GM21723 (cell line): ENCODE data around the gene SEL1L3.
A peak's percentile ranks its signal among the peaks of the same experiment; 100 is the strongest.
"Not testable (repeated sequence)": the region's sequence is repeated elsewhere in the genome, so short reads cannot be mapped to it uniquely, and the experiment has no call there.

Experiments
- ATAC-seq: cut with Tn5 transposase; IDR thresholded peaks from one replicate; pipeline ENCODE4 v1.9.1; 2021; ENCODE audit warnings: mild to moderate bottlenecking, moderate library complexity; ENCODE audit not compliant: unreplicated experiment

Gene SEL1L3

DNA sequence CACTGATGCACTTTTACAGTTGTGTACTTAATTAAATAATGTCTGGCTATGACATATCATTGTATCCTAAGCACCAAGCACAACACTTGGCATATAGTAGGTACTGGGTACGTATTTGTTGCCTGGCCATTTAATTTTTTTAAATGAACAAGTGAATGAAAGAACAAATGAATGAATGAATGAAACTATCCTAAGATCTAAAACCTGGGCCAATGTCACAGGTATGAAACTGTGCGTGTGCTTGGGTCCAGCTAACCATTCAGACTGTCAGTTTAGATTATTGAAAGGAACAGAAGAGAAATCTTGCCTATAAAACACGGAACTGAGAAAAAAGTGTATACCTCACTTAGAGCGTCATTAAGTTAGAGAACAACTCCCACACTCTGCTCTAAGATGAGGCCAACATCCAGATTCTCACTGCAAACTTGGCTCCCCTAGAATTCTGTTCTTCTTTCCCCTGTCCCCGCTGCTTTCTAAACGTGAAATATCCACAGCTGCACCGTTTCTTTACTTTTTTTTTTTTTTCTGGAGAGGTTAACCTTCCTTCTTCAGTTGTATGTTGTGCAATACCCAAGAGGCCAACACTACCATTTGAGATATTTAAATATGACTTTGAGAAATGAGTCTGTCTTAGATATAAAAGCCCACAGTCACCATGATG, 17.3 kb upstream of the SEL1L3 start:
- peak; percentile 55 for ATAC-seq

DNA sequence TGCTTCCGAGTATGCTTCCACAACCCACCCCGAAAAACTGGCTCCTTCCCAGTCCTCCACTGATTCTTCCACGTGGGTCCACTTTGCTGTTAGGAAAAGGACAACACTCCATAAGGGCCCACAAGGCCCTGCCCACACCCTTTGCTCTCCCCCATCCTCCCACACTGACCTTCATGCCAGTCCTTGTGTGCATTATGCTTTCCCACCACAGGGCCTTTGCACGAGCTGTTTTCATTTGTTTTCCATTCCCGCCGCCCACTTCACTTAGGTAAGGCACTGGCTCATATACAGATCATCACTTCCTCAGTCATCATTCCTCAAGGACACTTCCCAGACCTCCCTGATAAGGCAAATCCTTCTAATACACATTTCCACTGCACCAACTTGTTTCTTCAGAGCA, 16.8 kb upstream of the SEL1L3 start:
- no peak for ATAC-seq

DNA sequence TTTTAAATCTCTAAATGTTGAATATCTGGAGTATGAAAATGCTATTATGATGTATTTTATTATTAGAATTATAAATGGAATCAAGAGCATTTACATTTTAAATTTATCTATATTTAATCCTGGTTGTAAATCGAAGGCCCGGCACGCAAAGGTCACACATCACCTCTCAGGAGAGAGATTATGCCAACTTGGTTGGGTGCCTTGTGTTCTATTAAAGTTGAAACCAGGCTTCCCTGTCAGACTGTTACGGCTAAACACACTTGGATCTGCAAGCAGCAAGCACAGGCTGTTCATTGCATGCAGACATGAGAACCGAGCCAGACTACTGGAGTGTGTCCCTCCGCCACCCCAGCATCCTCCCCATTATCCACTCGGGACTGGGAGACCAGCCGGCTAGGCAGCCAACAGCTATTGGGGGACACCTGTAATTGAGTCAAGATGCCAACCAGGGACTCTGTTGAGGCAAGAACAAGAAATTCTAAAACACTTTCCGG, 16.4 kb upstream of the SEL1L3 start:
- no peak for ATAC-seq

GRCh38 chr4:25878676-25879075, 15.9 kb upstream of the SEL1L3 start:
- ATAC-seq: no peak

DNA sequence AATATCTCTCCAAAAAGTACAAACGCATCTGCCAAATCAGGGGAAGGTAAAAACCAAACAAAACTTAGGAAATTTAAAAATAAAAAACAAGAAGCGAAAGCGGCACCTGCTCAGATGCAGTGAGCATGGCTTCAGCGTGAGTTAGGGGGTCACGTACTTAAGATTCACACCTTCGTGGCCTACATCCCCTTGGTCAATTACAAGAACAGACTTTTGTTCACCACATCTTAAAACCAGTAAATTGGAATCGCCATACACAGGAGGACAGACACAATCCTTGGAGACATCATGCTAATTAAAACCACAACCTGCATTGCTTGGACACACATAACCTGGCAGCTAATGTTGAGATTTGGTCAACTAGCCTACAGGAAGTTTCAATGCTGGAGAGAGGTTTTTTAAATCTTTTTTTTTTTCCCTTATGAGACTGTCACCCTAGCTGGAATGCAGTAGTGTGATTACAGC, 12.5 kb upstream of the SEL1L3 start:
- ATAC-seq: peak; percentile 67

DNA sequence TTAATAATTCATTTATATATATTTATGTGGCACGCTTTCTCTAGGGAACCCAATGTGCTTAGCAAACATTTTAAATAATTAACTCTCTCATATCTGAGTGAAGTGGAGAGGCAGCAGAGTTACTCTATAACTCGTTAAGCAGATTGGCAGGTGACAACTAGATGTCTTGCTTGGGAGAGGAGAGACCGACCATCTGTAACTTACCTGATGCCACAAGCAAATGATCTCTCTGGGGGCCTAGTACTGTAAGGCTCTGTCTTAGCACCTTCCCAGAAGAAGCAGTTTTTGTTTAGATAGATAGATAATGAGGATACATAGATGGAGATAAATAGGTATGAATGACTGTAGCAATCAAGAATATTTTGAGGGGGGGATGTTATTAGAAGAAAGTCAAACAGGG, 11.9 kb upstream of the SEL1L3 start:
- no peak for ATAC-seq

DNA sequence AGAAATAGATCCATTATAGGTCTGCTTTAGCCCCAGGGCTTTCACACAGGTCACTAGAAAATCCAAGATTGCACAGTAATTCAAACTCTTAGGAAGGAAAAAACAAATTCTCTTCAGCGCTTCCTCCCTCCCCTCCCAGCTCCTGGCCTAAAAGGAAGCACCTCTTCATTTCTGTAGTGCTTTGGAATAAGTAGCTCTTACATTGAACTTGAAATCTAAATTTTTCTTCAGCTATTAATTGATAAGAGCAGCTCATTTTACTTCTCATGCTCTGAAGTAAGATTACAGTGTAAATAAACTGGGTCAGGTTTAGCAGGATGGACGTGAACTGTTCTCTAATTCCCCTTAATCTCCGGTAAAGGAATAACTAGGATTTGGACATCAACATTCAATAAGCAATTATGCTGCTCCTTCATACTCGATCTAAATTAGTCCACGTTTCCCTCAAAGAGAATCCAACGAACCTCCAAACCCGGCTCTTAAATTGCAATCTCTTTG, 10.9 kb upstream of the SEL1L3 start:
- ATAC-seq: no peak

DNA sequence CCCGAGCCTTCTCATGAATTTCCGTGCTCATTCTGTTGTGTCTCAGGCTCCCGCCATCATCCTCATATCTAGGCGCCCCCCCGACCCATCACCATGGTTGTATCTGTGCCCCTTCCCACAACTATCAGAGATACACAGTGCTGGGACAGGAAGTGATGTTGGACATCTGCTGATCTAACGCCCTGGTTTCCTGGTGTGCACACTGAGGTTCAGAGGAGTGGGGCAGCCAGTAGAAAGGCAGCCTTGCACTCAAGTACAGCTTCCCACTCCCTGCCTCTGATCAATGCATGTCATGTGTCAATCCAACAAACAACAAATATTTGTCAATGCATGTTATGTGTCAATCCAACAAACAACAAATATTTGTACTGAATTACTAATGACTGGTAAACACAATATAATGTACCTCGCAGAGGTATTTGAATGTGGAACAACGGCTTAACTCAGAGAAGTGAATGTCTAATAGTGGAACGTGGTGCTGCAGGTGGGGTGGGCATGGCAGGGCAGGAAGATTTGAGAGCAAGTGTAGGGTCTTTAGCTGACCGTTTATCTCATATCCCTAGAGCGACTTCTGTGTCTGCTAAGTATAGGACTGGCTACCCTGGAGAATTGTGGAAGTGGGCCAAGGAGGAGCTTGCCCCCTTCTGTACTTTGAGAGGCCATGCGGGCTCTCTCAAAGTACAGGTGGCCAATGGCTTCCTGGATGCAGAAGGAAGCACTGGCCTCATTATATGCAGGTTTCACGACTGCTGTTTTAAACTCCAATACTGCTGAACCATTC, 10.3 kb upstream of the SEL1L3 start:
- ATAC-seq: no peak

GRCh38 chr4:25870081-25870480, 7.3 kb upstream of the SEL1L3 start:
- peak; percentile 45 for ATAC-seq

DNA sequence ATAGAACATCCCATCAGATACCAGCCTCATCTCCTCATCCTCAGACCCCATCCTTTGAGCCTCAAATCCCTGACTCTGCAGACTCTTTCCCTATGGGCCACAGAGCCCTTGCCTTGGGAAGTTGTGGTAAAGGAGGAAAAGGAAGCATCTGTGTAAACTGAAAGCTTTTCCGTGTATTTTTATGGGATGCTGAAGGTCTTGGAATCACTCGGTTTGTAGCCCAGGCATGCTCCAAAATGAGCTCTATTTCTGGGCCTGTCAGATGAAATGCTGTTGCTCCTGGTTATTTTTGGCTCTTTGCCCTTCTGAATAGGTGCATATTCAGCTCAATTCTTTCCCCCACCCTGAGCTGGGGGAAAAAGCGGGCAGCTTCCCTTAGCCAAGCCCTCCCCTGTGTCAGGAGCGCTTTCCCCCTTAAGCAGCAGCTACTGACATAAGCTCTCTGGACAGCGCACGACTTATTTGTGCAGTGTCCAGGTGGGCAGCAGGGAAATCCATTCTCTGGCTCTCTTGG, 5.0 kb upstream of the SEL1L3 start:
- ATAC-seq: no peak

GRCh38 chr4:25866401-25866800, 3.6 kb upstream of the SEL1L3 start:
- not testable (repeated sequence) for ATAC-seq

DNA sequence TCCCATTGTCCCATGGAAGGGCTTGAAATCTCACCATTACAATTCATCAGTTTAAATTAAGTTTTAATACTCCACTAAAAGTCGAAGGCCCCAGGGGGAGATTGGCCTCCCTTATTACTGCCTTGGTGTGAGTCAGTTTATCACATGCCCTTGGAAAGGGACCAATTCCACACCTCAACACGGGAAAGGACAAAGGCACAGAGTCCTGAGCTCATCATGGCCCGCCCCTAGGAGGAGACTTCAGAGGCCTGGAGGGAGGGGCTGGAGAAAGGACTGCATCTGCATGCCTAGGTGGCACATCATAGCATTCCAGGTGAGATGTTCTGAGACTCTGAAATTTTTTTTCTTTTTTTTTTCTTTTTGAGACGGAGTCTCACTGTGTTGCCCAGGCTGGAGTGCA, 2.8 kb upstream of the SEL1L3 start:
- ATAC-seq: no peak

DNA sequence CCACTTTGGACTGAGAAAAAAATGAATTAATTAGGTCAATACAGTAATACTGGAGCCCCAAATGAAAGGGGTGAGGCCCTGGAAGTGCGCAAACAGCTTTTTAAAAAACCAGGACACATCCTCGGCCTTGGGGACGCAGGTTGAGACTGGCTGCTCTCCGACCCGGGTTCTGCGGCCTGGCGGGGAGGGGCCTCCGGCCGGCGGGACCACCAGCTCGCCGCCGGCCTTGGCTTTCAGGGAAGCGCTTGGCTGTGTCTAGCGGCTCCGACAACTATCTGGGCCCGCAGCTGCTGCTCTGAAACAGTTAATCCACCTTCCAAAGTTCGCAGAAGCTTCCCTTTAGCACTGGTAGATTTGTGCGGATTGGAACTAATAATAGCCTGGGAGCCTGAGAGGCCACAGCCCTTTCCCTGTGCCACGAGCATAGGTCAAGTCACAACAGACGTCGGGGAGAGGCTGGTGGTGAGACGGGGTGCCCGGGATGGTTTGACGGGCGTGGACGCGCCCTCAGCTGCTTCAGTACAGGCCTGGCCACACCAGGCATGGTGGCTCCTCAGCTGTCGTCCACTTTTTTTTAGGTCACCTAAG, 1.1 kb upstream of the SEL1L3 start:
- ATAC-seq: no peak

GRCh38 chr4:25863347-25863784, 578 bp upstream of the SEL1L3 start:
- ATAC-seq: no peak

- ATAC-seq: peak; percentile 12
These were observed 807 bp downstream of the SEL1L3 start for GRCh38 chr4:25861951-25862410.

GRCh38 chr4:25861280-25861950, 1.4 kb downstream of the SEL1L3 start:
- ATAC-seq: no peak

GRCh38 chr4:25860586-25861279, 2.1 kb downstream of the SEL1L3 start:
- peak; percentile 39 for ATAC-seq

- ATAC-seq: peak; percentile 38
These were observed 3.2 kb downstream of the SEL1L3 start for GRCh38 chr4:25859429-25860148.

GRCh38 chr4:25857851-25858400, 4.9 kb downstream of the SEL1L3 start:
- ATAC-seq: no peak
